WTC11 (cell line): ENCODE results near the gene SEMA4G. TPM values are rescaled to one million over a fixed set of nuclear protein-coding genes. Genes with fewer than 3 reads are reported as not detected.

ENCODE experiments used
- ATF6 ChIP-seq: sonication (generic); formaldehyde crosslinking; IDR thresholded peaks from 2 replicates; pipeline ENCODE4 v1.8.1; 2023; ENCODE audit warnings: mild to moderate bottlenecking, missing genetic modification reagents
- ETV6 ChIP-seq: sonication (generic); formaldehyde crosslinking; IDR thresholded peaks from 2 replicates; pipeline ENCODE4 v1.8.1; 2022; ENCODE audit warnings: mild to moderate bottlenecking, missing genetic modification reagents
- FOXJ3 ChIP-seq: sonication (generic); formaldehyde crosslinking; IDR thresholded peaks from 2 replicates; pipeline ENCODE4 v1.9.0; 2021; ENCODE audit warnings: missing genetic modification reagents, mild to moderate bottlenecking, borderline replicate concordance
- FOXP4 ChIP-seq: sonication (generic); formaldehyde crosslinking; IDR thresholded peaks from 2 replicates; pipeline ENCODE4 v1.8.0; 2022; ENCODE audit warnings: mild to moderate bottlenecking, missing genetic modification reagents
- KAT7 ChIP-seq: sonication (generic); formaldehyde crosslinking; IDR thresholded peaks from 2 replicates; pipeline ENCODE4 v1.8.1; 2023; ENCODE audit warnings: missing genetic modification reagents, mild to moderate bottlenecking, borderline replicate concordance
- MXD4 ChIP-seq: fragments of 250-450 bp; sonication (Bioruptor Pico); IDR thresholded peaks from 2 replicates; pipeline ENCODE4 v1.8.0; 2021; ENCODE audit warnings: mild to moderate bottlenecking, moderate library complexity, borderline replicate concordance
- NFE2L1 ChIP-seq: sonication (generic); formaldehyde crosslinking; IDR thresholded peaks from 2 replicates; pipeline ENCODE4 v1.8.1; 2023; ENCODE audit warnings: missing genetic modification reagents
- NFYB ChIP-seq: sonication (generic); formaldehyde crosslinking; conservative IDR thresholded peaks from 2 replicates; pipeline ENCODE4 v1.8.0; 2022; ENCODE audit warnings: low read depth, missing genetic modification reagents
- RORB ChIP-seq: fragments of 250-450 bp; sonication (Bioruptor Pico); IDR thresholded peaks from 2 replicates; pipeline ENCODE4 v1.9.0; 2021; ENCODE audit warnings: mild to moderate bottlenecking
- TP53 ChIP-seq: sonication (generic); formaldehyde crosslinking; IDR thresholded peaks from 2 replicates; pipeline ENCODE4 v1.8.1; 2023; ENCODE audit warnings: mild to moderate bottlenecking, missing genetic modification reagents
- ZNF121 ChIP-seq: sonication (generic); formaldehyde crosslinking; IDR thresholded peaks from 2 replicates; pipeline ENCODE4 v1.8.0; 2023; ENCODE audit warnings: missing genetic modification reagents
- ZNF317 ChIP-seq: sonication (generic); formaldehyde crosslinking; IDR thresholded peaks from 2 replicates; pipeline ENCODE4 v1.8.1; 2023; ENCODE audit warnings: low read depth, mild to moderate bottlenecking, moderate library complexity, missing genetic modification reagents, borderline replicate concordance
- total RNA-seq: library from RNA; stranded (reverse); gene quantifications from 3 replicates; pipeline ENCODE4 v1.2.3, GENCODE V29; 2021
- TF ChIP-seq, protein P1 (sequence below): fragments of 250-450 bp; sonication (Bioruptor Pico); IDR thresholded peaks from 2 replicates; pipeline ENCODE4 v1.9.0; 2021; ENCODE audit warnings: mild to moderate bottlenecking
- TF ChIP-seq, protein P2 (sequence below): fragments of 250-450 bp; sonication (Bioruptor Pico); IDR thresholded peaks from 2 replicates; pipeline ENCODE4 v1.8.0; 2021; ENCODE audit warnings: mild to moderate bottlenecking
- TF ChIP-seq, protein P3 (sequence below): sonication (generic); formaldehyde crosslinking; conservative IDR thresholded peaks from 2 replicates; pipeline ENCODE4 v1.8.1; 2022; ENCODE audit warnings: mild to moderate bottlenecking, missing genetic modification reagents
- TF ChIP-seq, protein P4 (sequence below): fragments of 250-450 bp; sonication (Bioruptor Pico); IDR thresholded peaks from 2 replicates; pipeline ENCODE4 v1.9.0; 2021; ENCODE audit warnings: mild to moderate bottlenecking, borderline replicate concordance

Gene SEMA4G
- total RNA-seq, 1 experiment from 2014 or later: 11.8 TPM

- no peak; the same call in 1 of the 2 replicates for TF ChIP-seq KAT7 (CRISPR knock-in tag)
- TF ChIP-seq ZNF121 (CRISPR knock-in tag): peak; percentile 91
- TF ChIP-seq, protein P1, sequence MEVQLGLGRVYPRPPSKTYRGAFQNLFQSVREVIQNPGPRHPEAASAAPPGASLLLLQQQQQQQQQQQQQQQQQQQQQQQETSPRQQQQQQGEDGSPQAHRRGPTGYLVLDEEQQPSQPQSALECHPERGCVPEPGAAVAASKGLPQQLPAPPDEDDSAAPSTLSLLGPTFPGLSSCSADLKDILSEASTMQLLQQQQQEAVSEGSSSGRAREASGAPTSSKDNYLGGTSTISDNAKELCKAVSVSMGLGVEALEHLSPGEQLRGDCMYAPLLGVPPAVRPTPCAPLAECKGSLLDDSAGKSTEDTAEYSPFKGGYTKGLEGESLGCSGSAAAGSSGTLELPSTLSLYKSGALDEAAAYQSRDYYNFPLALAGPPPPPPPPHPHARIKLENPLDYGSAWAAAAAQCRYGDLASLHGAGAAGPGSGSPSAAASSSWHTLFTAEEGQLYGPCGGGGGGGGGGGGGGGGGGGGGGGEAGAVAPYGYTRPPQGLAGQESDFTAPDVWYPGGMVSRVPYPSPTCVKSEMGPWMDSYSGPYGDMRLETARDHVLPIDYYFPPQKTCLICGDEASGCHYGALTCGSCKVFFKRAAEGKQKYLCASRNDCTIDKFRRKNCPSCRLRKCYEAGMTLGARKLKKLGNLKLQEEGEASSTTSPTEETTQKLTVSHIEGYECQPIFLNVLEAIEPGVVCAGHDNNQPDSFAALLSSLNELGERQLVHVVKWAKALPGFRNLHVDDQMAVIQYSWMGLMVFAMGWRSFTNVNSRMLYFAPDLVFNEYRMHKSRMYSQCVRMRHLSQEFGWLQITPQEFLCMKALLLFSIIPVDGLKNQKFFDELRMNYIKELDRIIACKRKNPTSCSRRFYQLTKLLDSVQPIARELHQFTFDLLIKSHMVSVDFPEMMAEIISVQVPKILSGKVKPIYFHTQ: no peak
- TF ChIP-seq FOXP4 (CRISPR knock-in tag): 0 out of 2 replicates have a peak, but pooled peaks have one; percentile 51
- TF ChIP-seq, protein P2, sequence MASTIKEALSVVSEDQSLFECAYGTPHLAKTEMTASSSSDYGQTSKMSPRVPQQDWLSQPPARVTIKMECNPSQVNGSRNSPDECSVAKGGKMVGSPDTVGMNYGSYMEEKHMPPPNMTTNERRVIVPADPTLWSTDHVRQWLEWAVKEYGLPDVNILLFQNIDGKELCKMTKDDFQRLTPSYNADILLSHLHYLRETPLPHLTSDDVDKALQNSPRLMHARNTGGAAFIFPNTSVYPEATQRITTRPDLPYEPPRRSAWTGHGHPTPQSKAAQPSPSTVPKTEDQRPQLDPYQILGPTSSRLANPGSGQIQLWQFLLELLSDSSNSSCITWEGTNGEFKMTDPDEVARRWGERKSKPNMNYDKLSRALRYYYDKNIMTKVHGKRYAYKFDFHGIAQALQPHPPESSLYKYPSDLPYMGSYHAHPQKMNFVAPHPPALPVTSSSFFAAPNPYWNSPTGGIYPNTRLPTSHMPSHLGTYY (CRISPR knock-in tag): no peak
- TF ChIP-seq ATF6 (CRISPR knock-in tag): 0 out of 2 replicates have a peak, but pooled peaks have one; percentile 33
- no peak for TF ChIP-seq MXD4 (CRISPR knock-in tag)
- 0 out of 2 replicates have a peak, but pooled peaks have one; percentile 11 for TF ChIP-seq ZNF317
- no peak for TF ChIP-seq FOXJ3
- TF ChIP-seq TP53 (CRISPR knock-in tag): peak; percentile 6; the same call in 1 of the 2 replicates
- no peak for TF ChIP-seq RORB (CRISPR knock-in tag)
- TF ChIP-seq NFYB (CRISPR knock-in tag): no peak
- TF ChIP-seq ETV6 (CRISPR knock-in tag): no peak
- TF ChIP-seq, protein P3, sequence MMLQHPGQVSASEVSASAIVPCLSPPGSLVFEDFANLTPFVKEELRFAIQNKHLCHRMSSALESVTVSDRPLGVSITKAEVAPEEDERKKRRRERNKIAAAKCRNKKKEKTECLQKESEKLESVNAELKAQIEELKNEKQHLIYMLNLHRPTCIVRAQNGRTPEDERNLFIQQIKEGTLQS (CRISPR knock-in tag): no peak
- no peak for TF ChIP-seq NFE2L1 (CRISPR knock-in tag)
- TF ChIP-seq, protein P4, sequence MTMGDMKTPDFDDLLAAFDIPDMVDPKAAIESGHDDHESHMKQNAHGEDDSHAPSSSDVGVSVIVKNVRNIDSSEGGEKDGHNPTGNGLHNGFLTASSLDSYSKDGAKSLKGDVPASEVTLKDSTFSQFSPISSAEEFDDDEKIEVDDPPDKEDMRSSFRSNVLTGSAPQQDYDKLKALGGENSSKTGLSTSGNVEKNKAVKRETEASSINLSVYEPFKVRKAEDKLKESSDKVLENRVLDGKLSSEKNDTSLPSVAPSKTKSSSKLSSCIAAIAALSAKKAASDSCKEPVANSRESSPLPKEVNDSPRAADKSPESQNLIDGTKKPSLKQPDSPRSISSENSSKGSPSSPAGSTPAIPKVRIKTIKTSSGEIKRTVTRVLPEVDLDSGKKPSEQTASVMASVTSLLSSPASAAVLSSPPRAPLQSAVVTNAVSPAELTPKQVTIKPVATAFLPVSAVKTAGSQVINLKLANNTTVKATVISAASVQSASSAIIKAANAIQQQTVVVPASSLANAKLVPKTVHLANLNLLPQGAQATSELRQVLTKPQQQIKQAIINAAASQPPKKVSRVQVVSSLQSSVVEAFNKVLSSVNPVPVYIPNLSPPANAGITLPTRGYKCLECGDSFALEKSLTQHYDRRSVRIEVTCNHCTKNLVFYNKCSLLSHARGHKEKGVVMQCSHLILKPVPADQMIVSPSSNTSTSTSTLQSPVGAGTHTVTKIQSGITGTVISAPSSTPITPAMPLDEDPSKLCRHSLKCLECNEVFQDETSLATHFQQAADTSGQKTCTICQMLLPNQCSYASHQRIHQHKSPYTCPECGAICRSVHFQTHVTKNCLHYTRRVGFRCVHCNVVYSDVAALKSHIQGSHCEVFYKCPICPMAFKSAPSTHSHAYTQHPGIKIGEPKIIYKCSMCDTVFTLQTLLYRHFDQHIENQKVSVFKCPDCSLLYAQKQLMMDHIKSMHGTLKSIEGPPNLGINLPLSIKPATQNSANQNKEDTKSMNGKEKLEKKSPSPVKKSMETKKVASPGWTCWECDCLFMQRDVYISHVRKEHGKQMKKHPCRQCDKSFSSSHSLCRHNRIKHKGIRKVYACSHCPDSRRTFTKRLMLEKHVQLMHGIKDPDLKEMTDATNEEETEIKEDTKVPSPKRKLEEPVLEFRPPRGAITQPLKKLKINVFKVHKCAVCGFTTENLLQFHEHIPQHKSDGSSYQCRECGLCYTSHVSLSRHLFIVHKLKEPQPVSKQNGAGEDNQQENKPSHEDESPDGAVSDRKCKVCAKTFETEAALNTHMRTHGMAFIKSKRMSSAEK (CRISPR knock-in tag): no peak
These were observed 28.3 kb downstream of the SEMA4G start (continued) for GRCh38 chr10:100997360-100998182.
